Calu3 (cell line): ENCODE data around the gene SLC5A10. TPM values are rescaled to one million over a fixed set of nuclear protein-coding genes. Genes with fewer than 3 reads are reported as not detected.
"Not testable (repeated sequence)": the region's sequence is repeated elsewhere in the genome, so short reads cannot be mapped to it uniquely, and the experiment has no call there.

Experiments used
- BruUV-seq: library from RNA; stranded (reverse); fragments of 400-500 nt; replicated peaks from 2 replicates; lab custom pipeline; 2021; lab: Mats Ljungman, UMichigan
- CTCF ChIA-PET: fragments of 300-600 bp; sonication (Branson Sonifier 250); formaldehyde crosslinking; loops from one replicate; lab custom pipeline; 2022; ENCODE audit warnings: antibody characterized with exemption; lab: Charles Lee
- DNase-seq: peaks from one replicate; pipeline ENCODE4 v3.0.0; 2022
- H3K27ac Mint-ChIP-seq: one replicate; pipeline ENCODE4 v1.8.0; 2022; ENCODE audit warnings: mixed read lengths; ENCODE audit not compliant: unreplicated experiment
- H3K27me3 Mint-ChIP-seq: one replicate; pipeline ENCODE4 v1.8.0; 2022; ENCODE audit warnings: mixed read lengths; ENCODE audit not compliant: unreplicated experiment
- H3K36me3 Mint-ChIP-seq: one replicate; pipeline ENCODE4 v1.8.0; 2022; ENCODE audit warnings: mild to moderate bottlenecking, moderate library complexity, mixed read lengths; ENCODE audit not compliant: insufficient read depth, unreplicated experiment
- H3K4me1 Mint-ChIP-seq: one replicate; pipeline ENCODE4 v1.8.0; 2022; ENCODE audit warnings: mild to moderate bottlenecking, low read depth, mixed read lengths; ENCODE audit not compliant: unreplicated experiment
- H3K4me3 Mint-ChIP-seq: one replicate; pipeline ENCODE4 v1.8.0; 2022; ENCODE audit warnings: mild to moderate bottlenecking, low read depth, moderate library complexity, mixed read lengths; ENCODE audit not compliant: unreplicated experiment
- H3K9me3 Mint-ChIP-seq: one replicate; pipeline ENCODE4 v1.8.0; 2022; ENCODE audit warnings: low read depth, mixed read lengths; ENCODE audit not compliant: unreplicated experiment
- intact Hi-C: fragments of 100-400 bp; cut with micrococcal nuclease; formaldehyde crosslinking; loops from one replicate; pipeline ENCODE4 v1.10.0; 2022; ENCODE audit not compliant: unreplicated experiment
- total RNA-seq: library from RNA; stranded (reverse); gene quantifications from 2 replicates; pipeline ENCODE4 v1.2.3, GENCODE V29; 2022

The SLC5A10 gene
- total RNA-seq, 1 experiment from 2014 or later, result not detected

DNA sequence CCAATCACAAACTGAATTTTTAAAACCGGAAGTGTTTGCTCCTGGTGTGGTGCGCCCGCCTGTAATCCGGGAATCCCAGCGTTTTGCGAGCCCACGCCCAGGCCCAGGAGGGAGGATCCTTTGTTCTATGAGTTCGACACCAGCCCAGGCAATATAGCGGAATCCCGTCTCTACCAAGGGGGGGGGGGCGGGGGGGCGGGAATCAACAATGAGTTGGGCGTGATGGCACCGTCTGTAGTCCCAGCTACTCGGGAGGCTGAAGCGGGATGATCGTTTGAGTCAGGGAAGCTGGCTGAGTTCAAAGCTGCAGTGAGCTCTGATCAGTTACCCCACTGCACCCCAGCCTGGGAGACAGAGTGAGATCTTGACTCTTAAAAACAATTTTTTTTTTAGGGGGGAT is 112.4 kb downstream of the SLC5A10 start:
- H3K27ac Mint-ChIP-seq, DNase-seq, H3K36me3 Mint-ChIP-seq, H3K4me1 Mint-ChIP-seq, CTCF ChIA-PET, H3K27me3 Mint-ChIP-seq, intact Hi-C loops, BruUV-seq, H3K9me3 Mint-ChIP-seq, H3K4me3 Mint-ChIP-seq: not testable (repeated sequence)

DNA sequence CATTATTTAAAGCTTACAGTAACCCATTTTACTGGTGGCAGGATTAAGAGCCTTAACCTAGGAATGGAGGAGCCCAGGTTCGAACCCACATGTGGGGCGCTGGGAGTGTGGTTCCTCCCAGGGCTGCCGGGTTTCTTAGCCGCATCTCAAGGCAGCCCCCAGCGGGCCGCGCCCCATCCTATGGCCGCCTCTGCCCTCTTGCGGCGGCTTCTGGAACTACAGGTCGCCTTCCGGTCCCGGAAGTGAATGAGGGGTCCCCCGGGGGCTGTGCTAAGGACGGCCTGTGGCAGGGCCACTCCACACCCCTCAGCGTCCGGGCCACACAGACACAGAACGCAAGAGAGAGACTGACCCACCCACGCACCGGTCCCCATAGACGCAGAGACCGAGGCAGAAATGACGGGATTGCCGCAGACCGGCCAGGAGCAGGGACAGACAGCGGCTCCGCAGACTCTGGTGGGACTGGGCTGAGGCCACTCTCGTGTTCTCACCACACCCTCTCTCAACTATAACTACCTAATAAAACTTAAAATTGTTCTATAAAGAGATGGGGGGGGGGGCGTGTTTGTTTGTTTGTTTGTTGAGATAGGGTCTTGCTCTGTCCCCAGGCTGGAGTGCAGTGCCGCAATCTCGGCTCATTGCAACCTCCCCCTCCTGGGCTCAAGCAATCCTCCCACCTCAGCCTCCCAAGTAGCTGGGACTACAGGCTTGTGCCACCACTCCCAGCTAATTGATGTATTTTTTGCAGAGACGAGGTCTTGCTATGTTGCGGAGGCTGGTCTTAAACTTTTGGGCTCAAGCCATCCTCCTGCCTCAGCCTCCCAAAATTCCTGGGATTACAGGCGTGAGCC is 118.6 kb downstream of the SLC5A10 start:
- H3K4me3 Mint-ChIP-seq, CTCF ChIA-PET, H3K9me3 Mint-ChIP-seq, BruUV-seq, H3K4me1 Mint-ChIP-seq, intact Hi-C loops, H3K27ac Mint-ChIP-seq, H3K27me3 Mint-ChIP-seq, DNase-seq, H3K36me3 Mint-ChIP-seq: not testable (repeated sequence)

Other genes starting within 250 kb of the SLC5A10 start
- gene FBXW10, start 208.1 kb upstream of the SLC5A10 start, total RNA-seq, result 0.50 and 0.54 TPM in 2 replicates
- gene TVP23B, start 171.0 kb upstream of the SLC5A10 start, total RNA-seq, result 34.5 and 38.4 TPM in 2 replicates
- gene PRPSAP2, start 94.0 kb upstream of the SLC5A10 start, total RNA-seq, result 24.6 and 33.0 TPM in 2 replicates
- 21.2 and 21.5 TPM in 2 replicates for gene FAM83G, start 52.6 kb downstream of the SLC5A10 start, total RNA-seq
- gene GRAP, start 94.8 kb downstream of the SLC5A10 start, total RNA-seq, result not detected in 2 replicates
- not detected in 2 replicates for gene GRAPL, start 175.4 kb downstream of the SLC5A10 start, total RNA-seq